HG03064 (cell line): ENCODE measurements around the gene SCUBE3.

Experiments used
- ATAC-seq: cut with Tn5 transposase; IDR thresholded peaks from one replicate; pipeline ENCODE4 v1.9.1; 2021; ENCODE audit warnings: low read depth; ENCODE audit not compliant: unreplicated experiment

SCUBE3 gene

GRCh38 chr6:35237476-35237875 lies 23.7 kb downstream of the SCUBE3 start:
- ATAC-seq = no peak

- no peak for ATAC-seq
Measured at GRCh38 chr6:35238843-35239289, 25.1 kb downstream of the SCUBE3 start.

GRCh38 chr6:35239581-35239980 lies 25.8 kb downstream of the SCUBE3 start:
- ATAC-seq = no peak

GRCh38 chr6:35240838-35241801 lies 27.4 kb downstream of the SCUBE3 start:
- no peak for ATAC-seq

- ATAC-seq = no peak
Measured at GRCh38 chr6:35242486-35242885, 28.7 kb downstream of the SCUBE3 start.

- no peak for ATAC-seq
Measured at GRCh38 chr6:35242906-35243305, 29.1 kb downstream of the SCUBE3 start.

- ATAC-seq = no peak
Measured at GRCh38 chr6:35243386-35243958, 29.7 kb downstream of the SCUBE3 start.

- no peak for ATAC-seq
Measured at GRCh38 chr6:35244551-35244950, 30.8 kb downstream of the SCUBE3 start.

- no peak for ATAC-seq
Measured at GRCh38 chr6:35247642-35248231, 34.0 kb downstream of the SCUBE3 start.

- no peak for ATAC-seq
Measured at GRCh38 chr6:35248300-35248699, 34.5 kb downstream of the SCUBE3 start.

GRCh38 chr6:35248965-35249364 lies 35.2 kb downstream of the SCUBE3 start:
- ATAC-seq = no peak

GRCh38 chr6:35251949-35252348 lies 38.2 kb downstream of the SCUBE3 start:
- no peak for ATAC-seq

- ATAC-seq = no peak
Measured at GRCh38 chr6:35253249-35253648, 39.5 kb downstream of the SCUBE3 start.

- no peak for ATAC-seq
Measured at GRCh38 chr6:35258336-35258735, 44.6 kb downstream of the SCUBE3 start.

- peak; percentile 12 for ATAC-seq
Measured at GRCh38 chr6:35258858-35259193, 45.1 kb downstream of the SCUBE3 start.

- ATAC-seq = peak; percentile 77
Measured at GRCh38 chr6:35259194-35259947, 45.6 kb downstream of the SCUBE3 start, which contains the start of gene ZNF76. TSS of gene ZNF76 (plus strand) at chr6:35259735. CDS start at chr6:35281152, 21,417 bp downstream.

GRCh38 chr6:35259948-35260590 lies 46.3 kb downstream of the SCUBE3 start:
- ATAC-seq = peak; percentile 25

- ATAC-seq = no peak
Measured at GRCh38 chr6:35260591-35261570, 47.1 kb downstream of the SCUBE3 start.

- ATAC-seq = no peak
Measured at GRCh38 chr6:35262596-35262995, 48.8 kb downstream of the SCUBE3 start.
